ENCODE data around the gene MCTP1.

Gene MCTP1

GRCh38 chr5:94748212-94748611, 536.7 kb downstream of the MCTP1 start:
- no peak for TF ChIP-seq CTCF (conservative IDR thresholded peaks at IDR 0.05; ENCODE audit: low read depth)
- DNase-seq (ENCODE audit: low spot score) = no peak
- ChIA-PET POLR2A (ENCODE audit: low non-redundant PET) (no interaction called here), CTCF (interaction anchor here (2.1 kb wide), 1 partner anchor 10 kb away, joined by 7 read pairs; no protein-coding TSS in a partner anchor)
- H3K27ac ChIP-seq = no peak overlapping the region

- no peak for DNase-seq (ENCODE audit: low spot score)
- no peak for TF ChIP-seq CTCF (conservative IDR thresholded peaks at IDR 0.05; ENCODE audit: low read depth)
- H3K27ac ChIP-seq = no peak overlapping the region
- CTCF ChIA-PET = interaction anchor here (0.6 to 2.1 kb wide), 2 partner anchors 9 to 381 kb away, joined by 4 to 7 read pairs; no protein-coding TSS in a partner anchor
- POLR2A ChIA-PET (ENCODE audit: low non-redundant PET) = no interaction called here
Measured at GRCh38 chr5:94747371-94747770, 537.5 kb downstream of the MCTP1 start.

- ChIA-PET CTCF (interaction anchor here (0.9 to 2.1 kb wide), 2 partner anchors 9 to 21 kb away, joined by 4 to 7 read pairs; no protein-coding TSS in a partner anchor), POLR2A (ENCODE audit: low non-redundant PET) (no interaction called here)
- TF ChIP-seq CTCF (conservative IDR thresholded peaks at IDR 0.05; ENCODE audit: low read depth) = no peak
- no peak overlapping the region for H3K27ac ChIP-seq
- DNase-seq (ENCODE audit: low spot score) = no peak
Measured at GRCh38 chr5:94746731-94747124, 538.2 kb downstream of the MCTP1 start.

- no peak for TF ChIP-seq CTCF (conservative IDR thresholded peaks at IDR 0.05; ENCODE audit: low read depth)
- ChIA-PET CTCF (interaction anchor here (0.6 to 2.1 kb wide), 3 partner anchors 8 to 240 kb away, joined by 3 to 7 read pairs (median 4); no protein-coding TSS in a partner anchor), POLR2A (ENCODE audit: low non-redundant PET) (no interaction called here)
- DNase-seq (ENCODE audit: low spot score) = peak; percentile 59
- no peak overlapping the region for H3K27ac ChIP-seq
Measured at GRCh38 chr5:94745786-94746730, 538.8 kb downstream of the MCTP1 start.

- POLR2A ChIA-PET (ENCODE audit: low non-redundant PET) = no interaction called here
- TF ChIP-seq CTCF (conservative IDR thresholded peaks at IDR 0.05; ENCODE audit: low read depth) = no peak
- H3K27ac ChIP-seq = no peak overlapping the region
- CTCF ChIA-PET = no interaction called here
- no peak for DNase-seq (ENCODE audit: low spot score)
Measured at GRCh38 chr5:94744906-94745305, 540.0 kb downstream of the MCTP1 start.

- TF ChIP-seq CTCF (conservative IDR thresholded peaks at IDR 0.05; ENCODE audit: low read depth) = no peak
- ChIA-PET POLR2A (ENCODE audit: low non-redundant PET) (no interaction called here), CTCF (interaction anchor here (0.6 to 0.8 kb wide), 3 partner anchors 107 to 632 kb away, joined by 3 to 4 read pairs (median 3); a partner anchor contains a TSS)
- no peak overlapping the region for H3K27ac ChIP-seq
- DNase-seq (ENCODE audit: low spot score) = no peak
Measured at GRCh38 chr5:94742852-94743251, 542.0 kb downstream of the MCTP1 start.

Data from RWPE1 (cell line).